Hepatocyte (in vitro differentiated cells): ENCODE results near the gene DENND1A.

Source experiments
- EZH2 ChIP-seq: fragments of 200-600 bp; sonication (generic); IDR thresholded peaks from 2 replicates; pipeline ENCODE4 v1.6.1; 2016; ENCODE audit warnings: antibody characterized with exemption, mild to moderate bottlenecking, borderline replicate concordance
- EZH2phosphoT487 ChIP-seq: fragments of 200-600 bp; sonication (generic); IDR thresholded peaks from one replicate; pipeline ENCODE4 v1.6.1; 2018; ENCODE audit warnings: antibody characterized with exemption, mild to moderate bottlenecking, low read depth, moderate library complexity; ENCODE audit not compliant: unreplicated experiment, severe bottlenecking
- TF ChIP-seq, protein P1 (sequence below): fragments of 200-600 bp; sonication (generic); IDR thresholded peaks from 2 replicates; pipeline ENCODE4 v1.5.1; 2016; ENCODE audit warnings: antibody characterized with exemption, mild to moderate bottlenecking; ENCODE audit not compliant: poor library complexity

- TF ChIP-seq, protein P1, sequence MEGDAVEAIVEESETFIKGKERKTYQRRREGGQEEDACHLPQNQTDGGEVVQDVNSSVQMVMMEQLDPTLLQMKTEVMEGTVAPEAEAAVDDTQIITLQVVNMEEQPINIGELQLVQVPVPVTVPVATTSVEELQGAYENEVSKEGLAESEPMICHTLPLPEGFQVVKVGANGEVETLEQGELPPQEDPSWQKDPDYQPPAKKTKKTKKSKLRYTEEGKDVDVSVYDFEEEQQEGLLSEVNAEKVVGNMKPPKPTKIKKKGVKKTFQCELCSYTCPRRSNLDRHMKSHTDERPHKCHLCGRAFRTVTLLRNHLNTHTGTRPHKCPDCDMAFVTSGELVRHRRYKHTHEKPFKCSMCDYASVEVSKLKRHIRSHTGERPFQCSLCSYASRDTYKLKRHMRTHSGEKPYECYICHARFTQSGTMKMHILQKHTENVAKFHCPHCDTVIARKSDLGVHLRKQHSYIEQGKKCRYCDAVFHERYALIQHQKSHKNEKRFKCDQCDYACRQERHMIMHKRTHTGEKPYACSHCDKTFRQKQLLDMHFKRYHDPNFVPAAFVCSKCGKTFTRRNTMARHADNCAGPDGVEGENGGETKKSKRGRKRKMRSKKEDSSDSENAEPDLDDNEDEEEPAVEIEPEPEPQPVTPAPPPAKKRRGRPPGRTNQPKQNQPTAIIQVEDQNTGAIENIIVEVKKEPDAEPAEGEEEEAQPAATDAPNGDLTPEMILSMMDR = no peak
- no peak for TF ChIP-seq EZH2
- TF ChIP-seq EZH2phosphoT487 = no peak
These were observed 457.9 kb downstream of the DENND1A start for GRCh38 chr9:123471843-123472570.
